ENCODE measurements around the gene CTNS.
"Not testable (repeated sequence)": the region's sequence is repeated elsewhere in the genome, so short reads cannot be mapped to it uniquely, and the experiment has no call there.

CTNS gene

GRCh38 chr17:3688852-3689261 lies 52.3 kb downstream of the CTNS start:
- DNase-seq: no peak

- no peak for DNase-seq
Observed at GRCh38 chr17:3689262-3690093, 52.9 kb downstream of the CTNS start.

GRCh38 chr17:3690094-3690715 lies 53.6 kb downstream of the CTNS start:
- DNase-seq: no peak

- no peak for DNase-seq
Observed at GRCh38 chr17:3691617-3692067, 55.1 kb downstream of the CTNS start.

GRCh38 chr17:3692346-3692745 lies 55.8 kb downstream of the CTNS start:
- DNase-seq: no peak

- no peak for DNase-seq
Observed at GRCh38 chr17:3693141-3693540, 56.6 kb downstream of the CTNS start.

- no peak for DNase-seq
Observed at GRCh38 chr17:3693829-3694231, 57.3 kb downstream of the CTNS start.

GRCh38 chr17:3695129-3695722 lies 58.7 kb downstream of the CTNS start:
- DNase-seq: no peak

- DNase-seq: no peak
Observed at GRCh38 chr17:3695723-3696411, 59.3 kb downstream of the CTNS start, which contains the start of gene P2RX5. TSS of gene P2RX5 (minus strand) at chr17:3696155. CDS start at chr17:3696005, 150 bp downstream.

- DNase-seq: no peak
Observed at GRCh38 chr17:3697103-3697476, 60.5 kb downstream of the CTNS start.

- no peak for DNase-seq
Observed at GRCh38 chr17:3698139-3698538, 61.6 kb downstream of the CTNS start.

GRCh38 chr17:3699951-3700350 lies 63.4 kb downstream of the CTNS start:
- no peak for DNase-seq

- not testable (repeated sequence) for DNase-seq
Observed at GRCh38 chr17:3702041-3702539, 65.5 kb downstream of the CTNS start.

- DNase-seq: no peak
Observed at GRCh38 chr17:3704931-3705717, 68.6 kb downstream of the CTNS start.

- not testable (repeated sequence) for DNase-seq
Observed at GRCh38 chr17:3705718-3705984, 69.1 kb downstream of the CTNS start.

GRCh38 chr17:3708366-3708765 lies 71.8 kb downstream of the CTNS start:
- DNase-seq: no peak

- DNase-seq: no peak
Observed at GRCh38 chr17:3710951-3711383, 74.4 kb downstream of the CTNS start.

Measured in NCI-H1092 (cell line).